H1 (cell line): Measurements from ENCODE around the gene INHBB. TPM values are rescaled to one million over a fixed set of nuclear protein-coding genes. Genes with fewer than 3 reads are reported as not detected.

Experiments used
- CTCF ChIA-PET: fragments of 300-600 bp; sonication (Branson Sonifier 250); formaldehyde crosslinking; loops from one replicate; lab custom pipeline; 2021; ENCODE audit not compliant: partially characterized antibody; lab: Charles Lee
- POLR2A ChIA-PET: fragments of 300-600 bp; sonication (Branson Sonifier 250); formaldehyde crosslinking; loops from one replicate; lab custom pipeline; 2021; ENCODE audit warnings: inconsistent platforms; ENCODE audit not compliant: partially characterized antibody; lab: Charles Lee
- DNase-seq, 2 experiments: peaks; one replicate each; pipeline versions ENCODE4 v3.0.0 to v3.0.0-alpha.2; 2010 to 2022; ENCODE audit warnings: low spot score in 2 of 2, low read depth in 1 of 2, mixed read lengths in 1 of 2
- FAIRE-seq: peaks from 2 replicates; lab custom pipeline; 2011; peaks lifted over from hg19 to GRCh38; lab: Jason Lieb, UNC
- H2AFZ ChIP-seq: 2 replicates; pipeline ENCODE4 v1.8.1; 2012; ENCODE audit warnings: low read length, inconsistent platforms
- H2AK5ac ChIP-seq: 2 replicates; pipeline ENCODE4 v1.6.1; 2013; ENCODE audit warnings: low read depth, low read length
- H2BK120ac ChIP-seq: replicated peaks from 2 replicates; pipeline ENCODE3; 2013; ENCODE audit warnings: low read depth, low read length, inconsistent platforms
- H2BK12ac ChIP-seq: 2 replicates; pipeline ENCODE4 v1.6.1; 2013; ENCODE audit warnings: low read depth, low read length
- H2BK15ac ChIP-seq: 2 replicates; pipeline ENCODE4 v1.6.1; 2013; ENCODE audit warnings: low read length
- H2BK20ac ChIP-seq: 2 replicates; pipeline ENCODE4 v1.6.1; 2013; ENCODE audit warnings: low read length
- H2BK5ac ChIP-seq: 2 replicates; pipeline ENCODE4 v1.6.1; 2013; ENCODE audit warnings: low read depth, low read length
- H3K14ac ChIP-seq: 2 replicates; pipeline ENCODE4 v1.6.1; 2013; ENCODE audit warnings: inconsistent platforms; ENCODE audit not compliant: insufficient read length
- H3K18ac ChIP-seq: 2 replicates; pipeline ENCODE4 v1.6.1; 2013; ENCODE audit warnings: low read length; ENCODE audit errors: extremely low read depth
- H3K23ac ChIP-seq: 2 replicates; pipeline ENCODE4 v1.6.1; 2013; ENCODE audit warnings: inconsistent platforms; ENCODE audit not compliant: insufficient read length
- H3K23me2 ChIP-seq: 2 replicates; pipeline ENCODE4 v1.6.1; 2013; ENCODE audit warnings: low read depth, low read length
- H3K27ac ChIP-seq: 2 replicates; pipeline ENCODE4 v1.6.1; 2011; ENCODE audit warnings: low read depth, low read length, inconsistent platforms
- H3K27me3 ChIP-seq, 4 experiments: replicated peaks in 1 of 4; 1 replicate in 1 of 4; 2 replicates in 3 of 4; pipeline versions ENCODE4 v1.6.1 to v1.8.1; 2011 to 2013; ENCODE audit warnings: low read length in 3 of 4, mild to moderate bottlenecking in 3 of 4, inconsistent platforms in 2 of 4, mixed read lengths in 2 of 4, moderate library complexity in 1 of 4; ENCODE audit not compliant: control insufficient read depth in 3 of 4, insufficient read depth in 3 of 4; ENCODE audit errors: extremely low read depth in 1 of 4
- H3K36me3 ChIP-seq, 4 experiments: 2 replicates each; pipeline versions ENCODE4 v1.6.1 to v1.8.1; 2011 to 2013; ENCODE audit warnings: mild to moderate bottlenecking in 4 of 4, low read length in 3 of 4, moderate library complexity in 2 of 4, control low read depth in 1 of 4, inconsistent platforms in 1 of 4; ENCODE audit not compliant: insufficient read depth in 4 of 4, control insufficient read depth in 2 of 4
- H3K4ac ChIP-seq: replicated peaks from 2 replicates; pipeline ENCODE3; 2013; ENCODE audit warnings: low read length, low read depth, mixed read lengths, inconsistent platforms; ENCODE audit not compliant: insufficient read length
- H3K4me1 ChIP-seq, 4 experiments: replicated peaks in 1 of 4; 1 replicate in 1 of 4; 2 replicates in 3 of 4; pipeline versions ENCODE4 v1.6.1 to v1.8.1; 2011 to 2013; ENCODE audit warnings: low read length in 3 of 4, inconsistent platforms in 2 of 4, mixed read lengths in 1 of 4; ENCODE audit not compliant: insufficient read depth in 4 of 4, control insufficient read depth in 3 of 4
- H3K4me2 ChIP-seq, 2 experiments: 2 replicates each; pipeline versions ENCODE4 v1.6.1 to v1.8.1; 2011 to 2013; ENCODE audit warnings: low read depth in 2 of 2, low read length in 2 of 2, control low read depth in 1 of 2, inconsistent platforms in 1 of 2, mild to moderate bottlenecking in 1 of 2; ENCODE audit not compliant: insufficient read depth in 1 of 2
- H3K4me3 ChIP-seq, 4 experiments: fragments of 200-600, 300-600 bp in 1 of 4; sonication (generic), shearing (Covaris generic), sonication (Bioruptor Twin) in 1 of 4; 2 replicates each; pipeline versions ENCODE4 v1.5.1 to v1.8.1; 2011 to 2016; ENCODE audit warnings: low read length in 4 of 4, low read depth in 3 of 4, control low read depth in 2 of 4, inconsistent platforms in 2 of 4, mild to moderate bottlenecking in 2 of 4, mixed read lengths in 1 of 4, moderate library complexity in 1 of 4; ENCODE audit not compliant: insufficient read depth in 2 of 4; ENCODE audit errors: extremely low read depth in 1 of 4
- H3K56ac ChIP-seq: replicated peaks from 2 replicates; pipeline ENCODE3; 2013; ENCODE audit warnings: low read depth, mild to moderate bottlenecking, mixed read lengths, low read length, inconsistent platforms; ENCODE audit not compliant: insufficient read length
- H3K79me1 ChIP-seq: 2 replicates; pipeline ENCODE4 v1.6.1; 2013; ENCODE audit warnings: low read depth, low read length, control low read depth
- H3K79me2 ChIP-seq, 2 experiments: 2 replicates each; pipeline versions ENCODE4 v1.6.1 to v1.8.1; 2012 to 2013; ENCODE audit warnings: low read length in 2 of 2, mild to moderate bottlenecking in 2 of 2, inconsistent platforms in 1 of 2; ENCODE audit not compliant: insufficient read depth in 2 of 2, control insufficient read depth in 1 of 2
- H3K9ac ChIP-seq, 4 experiments: replicated peaks in 1 of 4; 1 replicate in 1 of 4; 2 replicates in 3 of 4; pipeline versions ENCODE4 v1.6.1 to v1.8.1; 2011 to 2013; ENCODE audit warnings: low read depth in 3 of 4, low read length in 3 of 4, control low read depth in 2 of 4, mild to moderate bottlenecking in 2 of 4, moderate library complexity in 2 of 4, inconsistent platforms in 1 of 4; ENCODE audit errors: extremely low read depth in 1 of 4
- H3K9me3 ChIP-seq, 2 experiments: 2 replicates each; pipeline versions ENCODE4 v1.6.1 to v1.8.1; 2012 to 2013; ENCODE audit warnings: mild to moderate bottlenecking in 2 of 2, moderate library complexity in 2 of 2, control low read depth in 1 of 2, inconsistent platforms in 1 of 2, low read depth in 1 of 2, low read length in 1 of 2, mixed read lengths in 1 of 2; ENCODE audit not compliant: insufficient read depth in 2 of 2
- H4K20me1 ChIP-seq, 2 experiments: replicated peaks in 1 of 2; 2 replicates each; pipeline versions ENCODE3 to v1.8.1; 2011 to 2013; ENCODE audit warnings: inconsistent platforms in 2 of 2, low read length in 2 of 2, mild to moderate bottlenecking in 1 of 2; ENCODE audit not compliant: insufficient read depth in 2 of 2, control insufficient read depth in 1 of 2
- H4K5ac ChIP-seq: 2 replicates; pipeline ENCODE4 v1.6.1; 2013; ENCODE audit warnings: low read length, low read depth, mixed read lengths, inconsistent platforms; ENCODE audit not compliant: insufficient read length
- H4K8ac ChIP-seq: 2 replicates; pipeline ENCODE4 v1.8.0; 2013; ENCODE audit warnings: mild to moderate bottlenecking, moderate library complexity, low read length, inconsistent platforms; ENCODE audit not compliant: insufficient read depth; ENCODE audit errors: extremely low read depth
- H4K91ac ChIP-seq: replicated peaks from 2 replicates; pipeline ENCODE3; 2013; ENCODE audit warnings: low read length, mixed read lengths, inconsistent platforms; ENCODE audit not compliant: insufficient read length
- HDAC6 ChIP-seq: IDR thresholded peaks from one replicate; pipeline ENCODE4 v1.7.1; 2012; ENCODE audit warnings: low read depth, mild to moderate bottlenecking, inconsistent platforms, low read length, moderate library complexity
- JUN ChIP-seq: IDR thresholded peaks from 2 replicates; pipeline ENCODE4 v1.6.1; 2011; ENCODE audit warnings: low read depth, mild to moderate bottlenecking, improper control_type of control experiment, low read length
- NRF1 ChIP-seq: IDR thresholded peaks from 2 replicates; pipeline ENCODE4 v1.6.1; 2011; ENCODE audit warnings: mild to moderate bottlenecking, low read depth, low read length, improper control_type of control experiment
- POU5F1 ChIP-seq: IDR thresholded peaks from 2 replicates; pipeline ENCODE4 v1.6.1; 2011; ENCODE audit warnings: low read depth, mild to moderate bottlenecking, low read length, moderate library complexity
- SP2 ChIP-seq: IDR thresholded peaks from 2 replicates; pipeline ENCODE4 v1.6.1; 2012; ENCODE audit warnings: mild to moderate bottlenecking, low read length, inconsistent platforms
- ZNF274 ChIP-seq: IDR thresholded peaks from 2 replicates; pipeline ENCODE4 v1.7.0; 2012; ENCODE audit warnings: low read length, borderline replicate concordance; ENCODE audit errors: extremely low read depth
- WGBS, 2 experiments: shearing (Covaris generic) in 1 of 2; methylation state at CpG; one replicate each; pipeline versions ENCODE4 v1.1.6 to v1.1.7; 2013 to 2015; ENCODE audit warnings: low lambda C conversion rate in 2 of 2, mixed read lengths in 2 of 2, inconsistent platforms in 1 of 2, low coverage in 1 of 2, missing lambda C conversion rate in 1 of 2; ENCODE audit not compliant: insufficient replicate concordance in 2 of 2, insufficient coverage in 1 of 2, insufficient read length in 1 of 2; ENCODE audit errors: extremely low coverage in 1 of 2, missing lambda C conversion rate in 1 of 2; 5-methylcytosine and 5-hydroxymethylcytosine counted together
- polyA plus RNA-seq, 7 experiments: library from polyadenylated mRNA; depleted of rRNA in 3 of 7; stranded (reverse) in 5 of 7; unstranded in 2 of 7; fragments of >200 nt in 5 of 7; fragments of 200-250 nt in 2 of 7; gene quantifications; 1 replicate in 5 of 7; 2 replicates in 1 of 7; 4 replicates in 1 of 7; pipeline versions ENCODE4 v1.2.1 to v1.2.3, GENCODE V29; 2011 to 2013; ENCODE audit warnings: missing spikeins in 2 of 7, mixed read lengths in 2 of 7
- total RNA-seq: library from RNA; stranded (reverse); fragmentation: NEBNext Ultra II Directional; extraction: Animal tissue kit (Norgen Biotek cat#: 25700); gene quantifications from 2 replicates; pipeline ENCODE4 v1.2.1, GENCODE V29; 2021

The INHBB gene
- total and polyA plus RNA-seq, 2 of the 8 experiments (the other 6 are each of a cell fraction or from before 2014, with no cell fraction given): 0.30 to 0.32 TPM

GRCh38 chr2:120374821-120375220, 28.9 kb downstream of the INHBB start:
- H3K4ac ChIP-seq: peak overlapping the region; percentile 75
- H3K4me3 ChIP-seq: no peak overlapping the region
- H3K9ac ChIP-seq: no peak overlapping the region
- no peaks in the 10 kb centered on the region for H3K9me3 ChIP-seq
- H3K14ac ChIP-seq: no peak overlapping the region
- H4K5ac ChIP-seq: no peak overlapping the region
- no peak overlapping the region for H3K56ac ChIP-seq
- H3K23ac ChIP-seq: no peak overlapping the region
- H3K27me3 ChIP-seq: peaks cover 0 to 38% (median 19%) of the 10 kb centered on the region in 4 experiments; a peak in 5 of 7 replicates
- no peak overlapping the region; the same call in 1 of the 2 replicates for H4K8ac ChIP-seq
- DNase-seq (no peak), FAIRE-seq (no peak)
- H3K18ac ChIP-seq: peak overlapping the region; percentile 38; the same call in 1 of the 2 replicates
- peaks cover 5% of the 10 kb centered on the region for H3K23me2 ChIP-seq
- no peak overlapping the region for H2AFZ ChIP-seq
- peak overlapping the region; percentile 81; the same call in 1 of the 2 replicates for H2BK12ac ChIP-seq
- H2BK5ac ChIP-seq: peak overlapping the region; percentile 37; the same call in 1 of the 2 replicates
- H4K91ac ChIP-seq: peak overlapping the region; percentile 87
- H2BK120ac ChIP-seq: peak overlapping the region; percentile 73
- H3K4me2 ChIP-seq: no peak overlapping the region
- H2BK20ac ChIP-seq: peak overlapping the region; percentile 82; the same call in 1 of the 2 replicates
- H3K79me1 ChIP-seq: no peaks in the 10 kb centered on the region
- TF ChIP-seq ZNF274 (no peak), POU5F1 (no peak), NRF1 (no peak), HDAC6 (no peak), JUN (no peak), SP2 (no peak)
- H3K79me2 ChIP-seq: no peaks in the 10 kb centered on the region
- ChIA-PET CTCF (interaction anchor here (1.0 to 1.9 kb wide), 6 partner anchors 9 to 63 kb away, joined by 3 to 4 read pairs (median 4); no protein-coding TSS in a partner anchor), POLR2A (interaction anchor here (1.1 kb wide), 1 partner anchor 9 kb away, joined by 3 read pairs; no protein-coding TSS in a partner anchor)
- no peak overlapping the region for H3K27ac ChIP-seq
- no peaks in the 10 kb centered on the region for H3K36me3 ChIP-seq
- WGBS, 2 experiments: 86% methylated on average over 5 of the region's 5 CpGs; no CpG with 5 or more reads in 1 of the 2 experiments
- H2AK5ac ChIP-seq: no peak overlapping the region; the same call in 1 of the 2 replicates
- H2BK15ac ChIP-seq: 0 out of 2 replicates have a peak overlapping the region, but pooled peaks have one; percentile 40
- peaks cover 18 to 31% (median 25%) of the 10 kb centered on the region in 4 experiments for H3K4me1 ChIP-seq
- H4K20me1 ChIP-seq: peaks cover 0 to 3% of the 10 kb centered on the region in 2 experiments
